Fibroblast of lung (primary cell): ENCODE results near the gene SLC9A5. TPM values are rescaled to one million over a fixed set of nuclear protein-coding genes. Genes with fewer than 3 reads are reported as not detected.

Experiments
- DNase-seq, 2 donors: peaks; one replicate each; pipeline versions ENCODE4 v3.0.0 to v3.0.0-alpha.2; 2010; ENCODE audit warnings: low read depth in 2 of 2
- H2AFZ ChIP-seq: 2 replicates; pipeline ENCODE4 v1.5.1; 2012; ENCODE audit warnings: low read length, control low read depth, inconsistent platforms
- H3K27ac ChIP-seq: 2 replicates; pipeline ENCODE4 v1.5.1; 2011; ENCODE audit warnings: low read length, control low read depth; ENCODE audit not compliant: insufficient read depth
- H3K27me3 ChIP-seq: 2 replicates; pipeline ENCODE4 v1.5.1; 2011; ENCODE audit warnings: mild to moderate bottlenecking, low read length; ENCODE audit not compliant: control insufficient read depth, insufficient read depth
- H3K36me3 ChIP-seq: 2 replicates; pipeline ENCODE4 v1.5.1; 2011; ENCODE audit warnings: low read length; ENCODE audit not compliant: control insufficient read depth, insufficient read depth
- H3K4me1 ChIP-seq: 2 replicates; pipeline ENCODE4 v1.5.1; 2011; ENCODE audit warnings: low read length; ENCODE audit not compliant: control insufficient read depth, insufficient read depth; ENCODE audit errors: extremely low read depth
- H3K4me2 ChIP-seq: 2 replicates; pipeline ENCODE4 v1.5.1; 2011; ENCODE audit warnings: low read length, control low read depth; ENCODE audit not compliant: insufficient read depth; ENCODE audit errors: extremely low read depth
- H3K4me3 ChIP-seq, 4 experiments: fragments of 200-600 bp in 1 of 4; sonication (generic) in 1 of 4; replicated peaks in 1 of 4; 2 replicates each; pipeline ENCODE4 v1.5.1; 2011 to 2016; ENCODE audit warnings: low read length in 4 of 4, low read depth in 3 of 4, mild to moderate bottlenecking in 3 of 4, control low read depth in 2 of 4, inconsistent platforms in 1 of 4, mixed read lengths in 1 of 4; ENCODE audit not compliant: insufficient read depth in 1 of 4; ENCODE audit errors: control extremely low read depth in 1 of 4
- H3K79me2 ChIP-seq: 2 replicates; pipeline ENCODE4 v1.5.1; 2012; ENCODE audit warnings: mild to moderate bottlenecking, low read length, inconsistent platforms; ENCODE audit not compliant: control insufficient read depth, insufficient read depth
- H3K9ac ChIP-seq: 2 replicates; pipeline ENCODE4 v1.5.1; 2011; ENCODE audit warnings: mild to moderate bottlenecking, low read length, control low read depth; ENCODE audit not compliant: insufficient read depth
- H3K9me3 ChIP-seq: 2 replicates; pipeline ENCODE4 v1.5.1; 2012; ENCODE audit warnings: low read depth, low read length; ENCODE audit not compliant: control insufficient read depth, insufficient read depth
- H4K20me1 ChIP-seq: 2 replicates; pipeline ENCODE4 v1.5.1; 2011; ENCODE audit warnings: low read length; ENCODE audit not compliant: control insufficient read depth, insufficient read depth; ENCODE audit errors: extremely low read depth
- CTCF ChIP-seq, 2 donors: IDR thresholded peaks in 1 of 2; conservative IDR thresholded peaks in 1 of 2; 1 replicate in 1 of 2; 2 replicates in 1 of 2; pipeline ENCODE4 v1.5.1; 2011 to 2012; ENCODE audit warnings: low read length in 2 of 2, control low read depth in 1 of 2, inconsistent platforms in 1 of 2, low read depth in 1 of 2, mild to moderate bottlenecking in 1 of 2
- EZH2 ChIP-seq: IDR thresholded peaks from 2 replicates; pipeline ENCODE4 v1.5.1; 2012; ENCODE audit warnings: low read length, control low read depth, mild to moderate bottlenecking; ENCODE audit errors: missing control alignments
- polyA plus RNA-seq, 2 donors: library from polyadenylated mRNA; depleted of rRNA in 1 of 2; stranded (reverse) in 1 of 2; unstranded in 1 of 2; fragments of >200 nt; gene quantifications; 2 replicates each; pipeline ENCODE4 v1.2.1, GENCODE V29; 2011 to 2012; ENCODE audit warnings: missing spikeins in 1 of 2
- total RNA-seq: library from RNA; depleted of rRNA; stranded (reverse); fragments of >200 nt; gene quantifications from 2 replicates; pipeline ENCODE4 v1.2.1, GENCODE V29; 2014

The SLC9A5 gene
- total and polyA plus RNA-seq, 2 donors (not counting 1 experiment from before 2014, with no cell fraction given), result 2.0 to 2.3 TPM

GRCh38 chr16:67257486-67258160 lies 8.8 kb downstream of the SLC9A5 start:
- no peak for DNase-seq
- no peaks in the 10 kb centered on the region for H3K79me2 ChIP-seq
- H3K36me3 ChIP-seq, result peaks cover 2% of the 10 kb centered on the region
- no peaks in the 10 kb centered on the region for H3K9me3 ChIP-seq
- no peak overlapping the region for H2AFZ ChIP-seq
- H3K9ac ChIP-seq, result no peak overlapping the region
- H3K27me3 ChIP-seq, result no peaks in the 10 kb centered on the region
- no peaks in the 10 kb centered on the region for H4K20me1 ChIP-seq
- H3K4me2 ChIP-seq, result no peak overlapping the region
- H3K27ac ChIP-seq, result no peak overlapping the region
- H3K4me1 ChIP-seq, result no peaks in the 10 kb centered on the region
- TF ChIP-seq EZH2, result no peak
- TF ChIP-seq CTCF (conservative IDR thresholded peaks at IDR 0.05 in 1 of 2, IDR thresholded peaks at IDR 0.05 in 1 of 2; ENCODE audit: low read depth in 1 of 2, low read length in 2 of 2), result no peak
- H3K4me3 ChIP-seq, result no peak overlapping the region

- Histone ChIP-seq H3K36me3 (peaks cover 2% of the 10 kb centered on the region), H2AFZ (no peak overlapping the region), H3K9ac (peak overlapping the region; percentile 18), H3K9me3 (no peaks in the 10 kb centered on the region), H3K27me3 (no peaks in the 10 kb centered on the region), H3K4me1 (no peaks in the 10 kb centered on the region), H3K79me2 (no peaks in the 10 kb centered on the region), H4K20me1 (no peaks in the 10 kb centered on the region), H3K4me2 (no peak overlapping the region), H3K4me3 (no peak overlapping the region), H3K27ac (no peak overlapping the region)
- TF ChIP-seq CTCF (conservative IDR thresholded peaks at IDR 0.05 in 1 of 2, IDR thresholded peaks at IDR 0.05 in 1 of 2; ENCODE audit: low read depth in 1 of 2, low read length in 2 of 2), result no peak
- TF ChIP-seq EZH2, result no peak
- DNase-seq, result no peak
Observed at GRCh38 chr16:67258161-67258835, 9.5 kb downstream of the SLC9A5 start.

GRCh38 chr16:67259705-67260104 lies 10.9 kb downstream of the SLC9A5 start:
- H3K4me1 ChIP-seq, result no peaks in the 10 kb centered on the region
- no peaks in the 10 kb centered on the region for H4K20me1 ChIP-seq
- no peak overlapping the region for H3K27ac ChIP-seq
- H3K27me3 ChIP-seq, result no peaks in the 10 kb centered on the region
- H2AFZ ChIP-seq, result no peak overlapping the region
- peaks cover 2% of the 10 kb centered on the region for H3K36me3 ChIP-seq
- no peak overlapping the region for H3K4me2 ChIP-seq
- H3K9me3 ChIP-seq, result no peaks in the 10 kb centered on the region
- H3K4me3 ChIP-seq, result no peak overlapping the region
- H3K9ac ChIP-seq, result no peak overlapping the region
- H3K79me2 ChIP-seq, result no peaks in the 10 kb centered on the region
- TF ChIP-seq EZH2 (no peak), CTCF (conservative IDR thresholded peaks at IDR 0.05 in 1 of 2, IDR thresholded peaks at IDR 0.05 in 1 of 2; ENCODE audit: low read depth in 1 of 2, low read length in 2 of 2) (no peak)
- no peak for DNase-seq
